AG09319 (cell line): ENCODE results near the gene SARDH.

Experiments used
- DNase-seq: peaks from one replicate; pipeline ENCODE4 v3.0.0-alpha.2; 2010; ENCODE audit warnings: low read depth; ENCODE audit errors: extremely low read depth
- TF ChIP-seq, protein P1 (sequence below): IDR thresholded peaks from 2 replicates; pipeline ENCODE4 v1.5.1; 2011; ENCODE audit warnings: low read depth, mild to moderate bottlenecking, inconsistent platforms, low read length, moderate library complexity

Gene SARDH

DNA sequence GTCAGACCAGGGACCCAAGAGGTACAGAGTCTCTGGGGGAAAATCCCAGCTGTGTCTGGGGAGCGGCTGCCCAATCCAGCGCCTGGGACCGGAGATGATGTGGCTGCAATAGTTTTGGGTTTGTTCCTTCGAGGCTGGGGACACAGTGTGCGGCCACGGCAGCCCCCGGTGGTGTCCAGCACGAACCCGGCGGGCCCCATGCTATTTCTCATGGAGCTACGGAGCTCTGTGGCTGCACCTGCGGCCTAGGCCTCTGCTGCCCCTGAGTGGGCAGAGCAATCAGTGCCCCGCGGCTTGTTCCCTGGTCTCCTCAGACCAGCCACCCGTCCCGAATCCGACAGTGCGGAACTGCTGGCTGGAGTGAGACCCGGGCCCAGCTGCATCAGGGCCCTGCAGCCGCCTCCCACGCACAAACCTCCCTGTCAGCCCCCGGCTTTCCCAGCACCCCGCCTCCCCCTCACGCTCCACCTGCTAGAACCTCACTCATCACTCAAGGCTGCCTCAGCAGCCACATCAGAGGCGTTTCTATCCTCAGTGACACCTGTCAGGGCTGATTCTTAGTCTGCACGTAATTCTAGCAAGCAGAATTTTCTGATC is 29.0 kb downstream of the SARDH start:
- no peak for DNase-seq
- TF ChIP-seq, protein P1, sequence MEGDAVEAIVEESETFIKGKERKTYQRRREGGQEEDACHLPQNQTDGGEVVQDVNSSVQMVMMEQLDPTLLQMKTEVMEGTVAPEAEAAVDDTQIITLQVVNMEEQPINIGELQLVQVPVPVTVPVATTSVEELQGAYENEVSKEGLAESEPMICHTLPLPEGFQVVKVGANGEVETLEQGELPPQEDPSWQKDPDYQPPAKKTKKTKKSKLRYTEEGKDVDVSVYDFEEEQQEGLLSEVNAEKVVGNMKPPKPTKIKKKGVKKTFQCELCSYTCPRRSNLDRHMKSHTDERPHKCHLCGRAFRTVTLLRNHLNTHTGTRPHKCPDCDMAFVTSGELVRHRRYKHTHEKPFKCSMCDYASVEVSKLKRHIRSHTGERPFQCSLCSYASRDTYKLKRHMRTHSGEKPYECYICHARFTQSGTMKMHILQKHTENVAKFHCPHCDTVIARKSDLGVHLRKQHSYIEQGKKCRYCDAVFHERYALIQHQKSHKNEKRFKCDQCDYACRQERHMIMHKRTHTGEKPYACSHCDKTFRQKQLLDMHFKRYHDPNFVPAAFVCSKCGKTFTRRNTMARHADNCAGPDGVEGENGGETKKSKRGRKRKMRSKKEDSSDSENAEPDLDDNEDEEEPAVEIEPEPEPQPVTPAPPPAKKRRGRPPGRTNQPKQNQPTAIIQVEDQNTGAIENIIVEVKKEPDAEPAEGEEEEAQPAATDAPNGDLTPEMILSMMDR = no peak

DNA sequence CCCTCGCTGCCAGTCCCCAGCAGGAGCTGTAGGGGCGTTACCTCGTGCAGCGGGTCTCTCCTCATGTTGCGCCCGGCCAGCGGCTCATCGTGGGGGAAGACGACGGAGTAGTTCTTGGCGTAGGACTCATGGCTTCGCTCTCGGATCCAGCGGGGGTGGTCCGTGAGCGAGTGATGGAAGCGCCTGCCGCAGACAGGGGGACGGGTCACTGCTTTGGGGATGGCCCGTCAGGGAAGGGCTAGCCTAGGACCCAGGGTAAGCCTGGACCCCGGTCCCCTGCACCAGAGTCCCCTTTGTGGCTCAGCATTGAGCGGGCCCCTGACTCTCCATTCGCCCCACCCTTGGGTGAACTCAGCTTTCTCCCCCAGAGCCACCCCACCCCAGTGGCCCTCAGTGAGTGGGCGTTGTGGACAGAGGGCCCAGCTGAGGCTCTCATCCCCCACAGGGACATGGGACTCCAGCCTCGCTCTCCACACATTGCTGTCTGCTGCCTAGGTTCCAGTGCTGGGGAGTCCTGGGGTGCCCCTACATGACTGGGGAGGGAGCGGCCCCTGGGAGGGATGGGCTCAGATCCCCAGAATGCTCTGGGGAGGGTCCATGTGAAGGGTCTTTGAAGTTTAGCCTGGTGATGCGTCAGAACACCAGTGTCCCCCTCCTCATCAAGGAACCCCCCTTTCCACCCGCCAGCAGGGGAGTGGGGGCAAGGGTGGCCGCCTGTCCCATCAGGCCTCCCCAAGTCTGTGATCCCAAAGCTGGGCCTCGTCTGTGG is 29.7 kb downstream of the SARDH start:
- TF ChIP-seq, protein P1 = no peak
- no peak for DNase-seq

DNA sequence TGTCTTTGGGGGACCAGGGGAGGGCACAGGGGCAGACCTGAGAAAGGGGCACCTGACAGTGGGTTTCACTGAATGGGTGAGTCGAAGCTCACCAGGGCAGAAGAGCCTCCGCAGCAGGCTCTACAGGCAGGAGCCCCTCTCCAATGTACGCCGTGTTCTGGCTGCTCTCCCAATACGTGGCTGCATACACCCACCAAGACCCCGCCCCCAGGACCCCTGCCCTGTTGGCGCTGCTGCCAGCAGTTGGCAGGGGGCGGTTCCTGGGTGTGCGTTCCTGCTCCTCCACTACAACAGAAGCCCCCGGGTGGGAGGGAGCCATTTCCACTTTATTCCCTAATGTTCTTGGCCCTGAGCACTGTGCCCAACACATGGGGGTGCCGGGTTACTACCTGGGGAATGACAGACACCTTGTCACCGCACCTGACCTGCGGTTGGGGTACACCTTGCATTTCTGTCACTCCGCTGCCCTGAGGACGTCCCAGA is 30.3 kb downstream of the SARDH start:
- DNase-seq = no peak
- TF ChIP-seq, protein P1 = no peak

DNA sequence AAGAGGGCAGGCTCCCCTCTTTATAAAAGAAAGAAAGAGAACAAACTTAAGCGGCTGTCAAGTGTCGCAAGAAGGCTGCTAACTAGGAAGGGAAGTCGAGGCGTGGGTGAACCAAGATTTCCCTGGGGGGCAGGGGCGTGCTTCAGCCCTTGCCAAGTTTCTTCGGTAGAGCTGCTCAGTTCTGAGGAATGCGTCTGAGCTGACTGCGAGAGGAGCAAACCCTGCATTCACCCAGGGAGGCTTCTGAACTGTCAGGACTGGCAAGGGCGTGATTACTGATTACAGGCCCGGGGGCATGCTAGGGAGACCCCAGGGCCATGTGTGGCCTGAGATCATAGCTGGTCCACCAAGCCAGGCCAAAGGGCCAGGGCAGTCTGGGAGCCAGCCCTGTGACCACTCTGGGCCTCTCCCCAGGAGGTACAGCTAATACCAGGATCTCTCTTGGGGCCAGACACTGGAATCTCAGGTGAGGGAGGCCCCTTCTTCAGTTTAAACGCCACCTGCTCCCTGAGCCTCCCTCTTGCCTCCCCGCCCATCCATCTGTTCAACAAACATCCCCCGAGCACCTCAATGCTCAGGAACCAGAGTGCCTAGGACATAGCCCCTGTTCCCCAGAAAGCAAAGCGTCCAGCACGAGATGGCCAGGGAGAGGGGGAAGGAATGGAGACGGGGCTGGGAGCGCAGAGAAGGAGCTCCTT is 30.9 kb downstream of the SARDH start:
- DNase-seq = no peak
- TF ChIP-seq, protein P1 = no peak

DNA sequence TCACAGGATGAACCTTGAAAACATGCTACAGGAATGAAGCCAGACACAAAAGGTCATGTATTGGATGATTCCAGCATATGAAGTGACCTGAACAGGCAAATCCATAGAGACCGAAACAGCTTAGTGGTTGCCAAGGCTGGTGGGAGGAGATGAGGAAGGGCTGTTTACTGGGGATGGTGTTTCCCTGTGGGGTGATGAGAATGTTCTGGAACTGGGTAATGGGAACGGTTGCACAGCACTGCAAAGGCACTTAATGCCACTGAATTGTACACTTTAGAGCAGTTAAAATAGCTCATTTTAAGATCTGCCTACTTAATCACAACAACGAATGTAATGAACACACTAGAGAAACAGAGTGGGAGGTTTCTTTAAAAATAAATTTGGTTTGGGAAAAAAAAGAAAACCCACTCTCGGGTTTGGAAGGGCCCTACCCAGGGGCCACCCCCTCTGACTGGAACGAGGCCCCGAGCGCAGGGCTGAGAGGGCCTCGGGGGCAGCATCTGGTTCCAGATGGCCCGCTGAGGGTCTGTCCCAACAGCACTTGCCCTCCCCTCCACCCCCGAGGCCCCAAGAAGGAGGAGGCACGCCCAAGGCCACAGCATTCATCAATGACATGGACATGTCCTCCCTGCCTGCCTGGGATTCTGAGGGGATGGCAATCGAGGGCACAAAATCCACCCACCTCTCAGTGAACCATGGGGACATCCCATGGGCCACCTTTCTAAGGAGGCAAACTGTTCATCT is 31.7 kb downstream of the SARDH start:
- TF ChIP-seq, protein P1 = no peak
- DNase-seq = no peak

DNA sequence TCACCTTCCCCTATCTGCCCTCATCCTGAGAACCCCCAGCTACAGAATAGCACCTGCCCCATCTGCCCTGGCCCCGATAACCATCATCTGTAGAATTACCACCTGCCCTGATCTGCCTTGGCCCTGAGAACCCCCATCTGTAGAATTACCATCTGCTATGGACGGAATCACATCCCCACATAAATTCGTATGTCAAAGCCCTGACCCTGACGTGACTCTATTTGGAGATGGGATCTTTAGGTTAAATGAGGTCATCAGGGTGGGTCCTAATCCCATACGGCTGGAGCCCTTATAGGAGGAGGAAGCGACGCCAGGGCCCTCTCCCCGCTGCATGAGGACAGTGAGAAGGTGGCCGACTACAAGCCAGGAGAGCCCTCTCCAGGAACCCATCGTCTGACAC is 32.6 kb downstream of the SARDH start:
- DNase-seq = no peak
- TF ChIP-seq, protein P1 = no peak
